ENCODE measurements around the gene SLN. TPM values are rescaled to one million over a fixed set of nuclear protein-coding genes. Genes with fewer than 3 reads are reported as not detected.

SLN gene
- total RNA-seq, 2 donors from 2014 or later, result not detected

Other genes with a start within 250 kb of the SLN start
- 1 to 10 TPM; 5.5 to 9.9 TPM for gene ALKBH8, start 146.3 kb downstream of the SLN start, total RNA-seq
- gene ELMOD1, start 120.9 kb downstream of the SLN start, total RNA-seq, result not detected
- gene SLC35F2, start 146.7 kb upstream of the SLN start, total RNA-seq, result 10 to 100 TPM; 16.9 to 29.2 TPM
- 1 to 10 TPM; 2.5 to 3.1 TPM for gene RAB39A, start 216.4 kb upstream of the SLN start, total RNA-seq